HL-60/S4 treated with phorbol 12-myristate 13-acetate at 8.2 ng/mL for 4 days and 3 days (cell line): ENCODE data around the gene CCDC106.

Experiments used
- in situ Hi-C: fragments of 300-500 bp; cut with MboI; formaldehyde crosslinking; loops from 2 replicates; pipeline ENCODE4 v1.15.0; 2022; ENCODE audit warnings: low sequenced_read_pairs

Gene CCDC106

DNA sequence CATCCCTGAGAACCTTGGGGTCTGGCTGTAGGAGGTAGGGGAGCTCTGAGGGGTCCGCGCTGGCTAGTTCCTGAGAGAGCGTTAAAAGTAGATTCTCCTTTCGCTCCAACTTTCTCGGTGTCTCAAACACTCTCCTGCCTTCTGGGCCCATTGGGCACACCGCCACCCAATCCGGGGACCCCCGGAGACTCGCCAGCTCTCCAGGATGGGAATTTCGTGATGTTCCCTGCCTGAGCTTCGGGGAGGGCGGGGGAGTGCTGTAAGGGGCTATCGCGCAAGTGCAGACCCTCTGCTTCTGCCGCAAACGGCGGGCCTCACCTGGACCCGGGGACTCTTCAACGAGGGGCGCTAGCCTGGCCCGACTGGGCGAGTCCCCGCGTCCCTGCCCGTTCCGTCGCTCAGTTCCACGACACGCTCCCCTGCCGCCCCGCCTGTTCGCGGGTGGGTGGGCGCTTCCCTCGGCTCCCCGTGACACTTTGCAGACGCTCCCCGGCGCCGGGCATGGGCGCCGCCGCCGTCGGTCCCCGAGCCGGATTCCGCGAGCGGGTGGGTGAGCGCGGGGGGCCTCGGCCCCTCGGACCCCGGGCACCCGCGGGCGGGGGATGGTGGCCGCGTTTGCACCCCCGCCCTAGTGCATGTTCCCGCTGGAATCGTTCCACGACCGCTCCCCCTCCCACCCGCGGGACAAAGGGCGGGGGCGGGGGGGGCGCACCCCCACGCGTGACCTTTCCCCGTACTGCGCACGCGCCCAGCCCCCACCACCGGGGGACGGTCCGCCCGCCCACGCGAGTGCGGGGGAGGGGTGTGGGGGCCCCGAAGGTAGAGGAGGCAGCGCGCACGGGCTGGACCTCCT, at the start of gene CCDC106:
Gene CCDC106, plus strand, starts transcription at position 481 of the 853 bp plus-strand sequence. CDS start 835 bp downstream, outside the sequence.
- in situ Hi-C loops = no loop called here

DNA sequence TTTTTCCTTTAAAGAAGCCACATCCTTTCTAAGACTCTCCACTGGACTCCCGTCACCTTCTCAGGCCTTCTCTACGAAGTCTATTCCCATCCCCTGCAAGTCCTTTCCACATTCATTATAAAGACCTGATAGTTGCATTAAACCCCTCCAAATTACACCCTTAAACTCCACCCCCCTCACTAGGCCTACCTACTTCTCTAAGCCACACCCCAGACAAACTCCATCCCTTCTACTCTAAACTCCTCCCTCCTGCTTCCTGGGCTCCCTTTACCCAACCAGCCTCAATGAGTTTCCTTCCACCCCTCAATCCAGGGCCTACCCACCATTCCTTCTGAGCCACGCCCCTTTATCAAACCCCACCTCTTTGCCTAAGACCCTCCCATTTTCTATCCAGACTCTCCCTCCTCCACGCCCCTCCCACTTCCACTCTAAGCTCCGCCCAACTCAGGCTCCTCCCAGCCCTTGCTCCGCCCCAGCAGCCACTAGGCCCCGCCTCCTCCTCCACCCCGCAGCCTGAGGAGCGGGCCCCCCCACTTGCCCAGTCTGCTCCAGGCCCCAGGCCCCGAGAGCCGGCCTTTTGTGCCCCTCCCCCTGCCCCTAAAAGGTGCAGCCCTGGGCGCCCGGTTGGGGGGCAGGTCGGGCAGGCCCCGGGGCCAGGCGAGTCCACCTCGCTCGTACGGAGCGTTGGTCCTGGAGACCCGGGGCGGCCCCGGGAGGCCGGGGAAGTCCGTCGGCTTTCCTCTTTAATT, 49.1 kb upstream of the CCDC106 start:
- in situ Hi-C loops = no loop called here

DNA sequence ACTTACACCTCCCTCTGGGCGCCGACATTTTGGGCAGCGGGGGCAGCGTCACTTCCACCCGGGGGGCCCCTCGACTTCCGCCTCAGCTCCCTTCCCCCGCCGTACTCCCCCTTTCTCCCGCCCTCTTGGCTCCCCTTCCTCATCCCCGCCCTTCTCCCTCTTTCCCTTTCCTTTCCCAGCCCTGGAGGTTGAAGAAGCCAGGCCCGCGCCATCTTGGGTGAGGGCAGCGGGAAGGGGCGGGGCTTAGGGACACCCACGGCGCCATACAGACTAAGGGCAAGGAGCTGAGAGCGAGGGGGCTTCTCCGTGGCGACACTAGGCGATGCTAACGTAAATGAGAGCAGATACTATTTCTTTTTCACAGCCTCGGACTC, 48.6 kb upstream of the CCDC106 start, which contains the start of gene FIZ1:
Gene FIZ1, minus strand, starts transcription at position 50 of the 374 bp plus-strand sequence. CDS start 1,652 bp downstream, outside the sequence.
- in situ Hi-C loops = no loop called here

DNA sequence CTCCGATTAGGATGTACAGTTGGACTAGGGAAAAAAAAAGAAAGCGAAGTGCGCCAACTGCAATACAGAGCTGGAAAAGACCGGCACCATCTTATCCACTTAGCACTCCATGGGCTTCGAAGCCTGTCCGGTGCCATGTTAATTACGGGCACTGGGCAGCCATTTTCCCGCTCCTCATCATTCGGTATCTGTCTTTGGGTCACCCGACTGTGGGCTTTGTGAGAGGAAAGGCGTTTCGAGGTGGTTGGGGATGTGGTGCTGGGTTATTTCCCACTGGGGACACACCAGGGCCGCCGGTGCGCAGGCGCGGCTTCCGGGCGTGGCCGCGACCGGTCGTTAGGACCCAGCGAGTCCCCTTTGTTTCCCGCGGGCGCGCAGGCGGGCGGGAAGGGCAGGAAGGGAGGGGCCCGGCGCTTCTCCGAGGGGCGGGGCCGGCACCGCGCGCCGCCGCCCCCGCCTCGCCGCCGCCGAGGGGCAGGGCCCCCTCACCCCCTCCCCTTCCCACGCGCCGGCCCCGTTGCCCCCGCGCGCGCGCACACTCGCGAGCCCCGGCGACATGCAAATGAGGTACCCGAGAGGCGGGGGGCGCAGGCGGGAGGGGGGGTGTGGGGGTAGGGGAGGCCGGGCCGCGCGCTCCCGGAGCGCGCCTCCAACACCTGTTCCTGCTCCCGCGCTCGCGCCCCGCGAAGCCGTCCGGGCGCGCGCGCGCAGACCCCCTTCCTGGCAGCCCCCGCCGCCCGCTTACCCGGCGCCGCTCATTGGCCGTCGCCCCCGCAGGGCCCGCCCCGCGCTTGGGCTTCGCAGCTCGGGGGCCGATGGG, 48.0 kb upstream of the CCDC106 start, which contains the start of gene ZNF524:
Gene ZNF524, plus strand, starts transcription at position 447 of the 820 bp plus-strand sequence. CDS start 1,825 bp downstream, outside the sequence.
- in situ Hi-C loops = no loop called here

DNA sequence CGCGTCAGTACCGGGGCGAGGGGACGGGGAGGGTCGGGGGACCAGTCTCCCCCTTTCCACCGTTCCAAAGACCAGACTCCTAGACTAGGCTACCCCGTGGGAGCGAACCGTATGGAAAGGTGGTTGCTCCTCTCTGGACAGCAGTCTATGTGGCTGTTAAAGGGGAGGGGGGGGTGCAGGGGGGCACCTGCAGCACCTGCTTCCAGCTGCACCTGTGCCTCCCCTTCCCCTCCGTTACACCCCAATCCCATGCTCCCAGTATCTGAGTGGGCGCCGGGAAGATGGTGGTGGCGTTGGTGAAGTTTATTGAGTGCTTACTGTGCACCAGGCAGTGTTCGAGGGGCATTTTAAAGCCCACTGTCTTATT, 47.4 kb upstream of the CCDC106 start:
- in situ Hi-C loops = no loop called here

DNA sequence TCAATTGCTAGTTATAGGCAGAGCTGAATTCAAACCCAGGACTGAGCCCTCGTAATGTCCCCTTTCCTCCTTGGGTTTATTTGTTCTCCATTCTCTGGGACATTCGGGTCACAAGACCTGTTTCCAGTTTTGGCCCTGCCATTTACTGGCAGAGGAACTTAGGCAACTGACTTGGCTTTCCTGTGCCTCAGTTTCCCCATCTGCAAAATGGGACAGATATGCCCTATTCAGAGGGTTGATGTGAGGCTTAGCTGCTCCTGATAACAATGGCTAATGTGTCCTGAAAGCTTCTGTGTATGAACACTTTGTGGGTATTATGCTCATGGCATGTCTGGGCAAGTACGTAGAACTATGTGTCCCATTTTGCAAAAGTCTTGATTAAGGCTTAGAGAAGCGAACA, 46.9 kb upstream of the CCDC106 start:
- in situ Hi-C loops = no loop called here

DNA sequence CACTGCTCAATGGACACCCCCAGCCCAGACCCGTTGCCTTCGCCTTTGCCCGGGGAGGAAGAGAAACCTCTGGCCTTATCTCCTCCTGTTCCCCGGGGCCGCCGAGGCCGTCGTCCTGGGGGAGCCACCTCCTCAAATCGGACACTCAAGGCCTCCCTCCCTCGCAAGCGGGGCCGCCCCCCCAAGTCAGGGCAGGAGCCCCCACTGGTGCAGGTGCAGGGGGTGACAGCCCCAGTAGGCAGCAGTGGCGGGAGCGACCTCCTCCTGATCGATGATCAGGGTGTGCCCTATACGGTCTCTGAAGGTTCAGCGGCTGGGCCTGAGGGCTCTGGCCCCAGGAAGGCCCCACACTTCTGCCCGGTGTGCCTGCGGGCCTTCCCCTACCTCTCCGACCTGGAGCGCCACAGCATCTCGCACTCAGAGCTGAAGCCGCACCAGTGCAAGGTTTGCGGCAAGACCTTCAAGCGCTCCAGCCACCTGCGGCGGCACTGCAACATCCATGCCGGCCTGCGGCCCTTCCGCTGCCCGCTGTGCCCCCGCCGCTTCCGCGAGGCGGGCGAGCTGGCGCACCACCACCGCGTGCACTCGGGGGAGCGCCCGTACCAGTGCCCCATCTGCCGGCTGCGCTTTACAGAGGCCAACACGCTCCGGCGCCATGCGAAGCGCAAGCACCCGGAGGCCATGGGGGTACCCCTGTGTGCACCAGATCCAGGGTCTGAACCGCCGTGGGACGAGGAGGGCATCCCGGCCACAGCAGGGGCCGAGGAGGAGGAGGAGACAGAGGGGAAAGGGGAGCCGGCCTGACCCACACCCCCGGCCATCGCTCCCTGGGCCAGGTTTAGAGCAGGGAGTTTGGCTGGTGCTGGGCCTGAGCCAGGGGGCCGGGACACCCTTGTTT, 45.7 kb upstream of the CCDC106 start:
- in situ Hi-C loops = no loop called here

DNA sequence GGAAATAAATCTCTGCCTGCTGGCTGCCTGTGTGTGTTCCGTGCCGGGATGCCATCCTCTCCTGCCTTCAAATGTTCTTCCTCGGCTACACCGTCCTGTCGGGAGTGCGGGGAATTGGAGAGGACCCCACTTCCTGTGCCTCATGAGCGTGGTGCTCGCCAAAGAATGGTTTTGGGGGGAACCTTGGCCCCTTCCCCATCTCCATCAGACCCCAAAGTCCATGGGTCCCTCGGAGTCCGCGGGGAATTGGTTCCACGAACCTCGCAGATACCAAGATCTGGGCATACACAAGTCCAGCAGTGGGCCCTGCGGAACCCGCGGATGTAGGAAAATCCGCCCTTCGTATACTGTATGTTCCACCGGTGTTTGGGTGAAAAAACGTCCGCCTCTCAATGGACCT, 44.9 kb upstream of the CCDC106 start:
- in situ Hi-C loops = no loop called here

DNA sequence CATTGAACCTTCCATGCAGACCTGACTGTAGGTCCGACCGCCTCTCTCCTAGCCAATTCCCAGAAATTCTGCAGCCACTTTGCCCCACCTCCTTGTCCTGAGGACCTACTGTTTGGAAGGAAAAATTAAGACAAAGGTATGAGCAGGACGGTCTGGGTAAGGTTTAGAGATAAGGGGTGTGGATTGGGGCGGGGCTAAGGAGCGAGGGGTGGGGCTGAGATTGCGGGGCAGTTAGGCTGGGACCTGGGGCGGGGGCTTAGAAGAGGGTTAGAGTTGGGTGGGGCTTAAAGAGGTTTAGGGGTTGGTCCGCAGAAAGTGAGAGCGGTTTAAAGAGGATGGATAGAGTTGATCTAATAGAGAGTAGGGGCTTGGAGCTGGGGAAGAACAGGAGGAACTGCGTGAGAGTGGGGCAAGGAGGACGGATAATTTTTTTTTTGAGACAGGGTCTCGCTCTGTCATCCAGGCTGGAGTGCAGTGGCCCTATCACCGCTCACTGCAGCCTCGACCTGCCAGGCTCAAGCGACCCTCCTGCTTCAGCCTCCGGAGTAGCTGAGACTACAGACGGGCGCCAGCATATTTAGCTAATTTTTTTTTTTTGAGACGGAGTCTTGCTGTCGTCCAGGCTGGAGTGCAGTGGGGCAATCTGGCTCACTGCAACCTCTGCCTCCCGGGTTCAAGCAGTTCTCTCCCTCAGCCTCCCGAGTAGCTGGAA, 44.3 kb upstream of the CCDC106 start:
- in situ Hi-C loops = no loop called here

DNA sequence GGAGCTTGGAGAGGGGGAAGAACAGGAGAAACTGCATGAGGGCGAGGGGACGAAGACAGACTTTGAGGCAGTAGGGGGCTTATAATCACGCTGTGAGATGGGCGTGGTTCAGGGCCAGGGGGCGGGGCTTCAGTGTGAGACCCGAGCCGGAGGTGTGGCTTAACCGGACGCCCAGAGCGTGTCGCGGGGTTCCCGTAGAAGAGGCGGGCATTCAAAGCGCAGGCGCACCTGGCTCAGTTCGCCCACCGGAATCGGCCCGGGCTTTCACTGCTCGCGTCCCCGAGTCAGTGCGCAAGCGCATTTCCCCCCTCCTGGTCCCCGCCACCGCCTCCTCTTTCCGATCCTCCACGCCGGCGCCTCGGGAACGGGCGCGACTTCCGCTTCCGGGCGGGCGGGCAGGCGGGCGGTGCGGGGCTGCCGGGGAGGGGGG, 42.8 kb upstream of the CCDC106 start:
- in situ Hi-C loops = no loop called here

DNA sequence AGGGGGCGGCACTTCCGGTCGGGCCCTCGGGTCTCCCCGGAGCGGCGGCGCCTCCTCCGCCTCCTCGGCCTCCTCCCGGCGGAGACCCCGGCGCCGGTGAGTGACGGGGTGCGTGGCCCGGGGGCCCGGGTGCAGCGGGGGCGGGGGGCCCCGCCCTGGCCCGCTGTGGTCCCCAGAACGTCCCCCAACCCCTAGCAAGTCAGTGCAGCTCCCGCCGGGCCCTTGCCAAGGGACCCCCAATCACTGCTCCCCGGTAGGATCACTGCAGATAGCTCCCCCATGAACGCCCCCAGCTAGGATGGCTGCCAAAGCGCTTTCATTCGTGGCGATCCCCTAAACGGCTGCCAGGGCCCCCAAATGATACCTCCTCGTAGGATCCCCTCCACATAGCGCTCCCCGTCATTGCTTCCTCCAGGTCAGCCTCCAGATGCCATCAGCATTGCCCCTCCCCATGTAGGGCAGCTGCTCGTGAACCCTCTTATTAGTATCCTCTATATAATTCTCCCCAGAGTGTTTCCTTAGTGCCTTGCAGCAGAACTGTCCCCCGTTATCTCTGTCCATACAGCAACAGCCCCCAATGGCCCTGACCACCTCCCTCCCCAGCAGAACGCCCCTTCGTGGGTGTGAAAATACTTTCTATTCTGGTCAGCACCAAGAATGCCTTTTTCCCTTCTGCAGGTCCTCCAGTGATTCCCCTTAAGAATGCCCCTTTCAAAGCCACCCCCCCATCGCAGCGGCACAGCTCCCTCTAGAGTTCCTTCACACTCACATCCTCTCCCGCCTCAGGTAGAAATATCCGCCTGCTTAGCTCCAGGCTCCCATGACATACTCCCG, 42.2 kb upstream of the CCDC106 start, which contains the start of gene ZNF865:
Gene ZNF865, plus strand, starts transcription at position 11 of the 834 bp plus-strand sequence. CDS start 7,972 bp downstream, outside the sequence.
- in situ Hi-C loops = no loop called here

DNA sequence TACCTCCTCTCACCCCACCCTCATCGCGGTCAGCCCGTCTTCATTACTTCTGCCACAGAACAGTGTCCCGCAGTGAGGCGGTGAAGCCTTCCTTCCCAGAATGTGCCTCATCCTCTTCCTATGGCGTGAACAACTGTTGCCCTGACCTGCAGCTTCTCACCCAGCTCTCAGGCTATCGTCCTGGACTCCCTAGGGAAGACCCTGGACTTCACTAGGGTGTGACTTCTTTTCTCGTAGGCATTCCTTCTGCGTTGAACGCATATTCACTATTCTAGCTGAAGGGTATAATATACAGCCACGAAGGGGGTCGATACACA, 41.6 kb upstream of the CCDC106 start:
- in situ Hi-C loops = no loop called here

DNA sequence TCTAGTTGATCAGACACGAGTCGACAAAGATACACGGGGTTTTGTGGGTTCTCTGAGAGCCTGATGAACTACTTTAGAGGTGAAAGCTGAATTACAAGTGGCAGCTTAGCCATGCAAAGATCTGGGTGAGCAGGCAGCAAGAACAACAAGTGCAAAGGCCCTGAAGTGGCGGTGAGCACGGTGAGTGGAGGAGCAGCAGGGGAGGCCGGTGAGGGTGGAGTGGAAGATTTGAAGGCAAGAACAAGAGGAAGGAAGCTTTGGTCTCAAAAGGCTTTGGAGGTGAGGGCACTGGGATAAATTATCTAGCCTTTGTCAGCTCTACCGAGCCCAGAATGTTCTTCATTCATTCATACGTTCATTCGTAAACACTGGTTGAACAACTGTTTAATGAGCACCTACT, 41.2 kb upstream of the CCDC106 start:
- in situ Hi-C loops = no loop called here

DNA sequence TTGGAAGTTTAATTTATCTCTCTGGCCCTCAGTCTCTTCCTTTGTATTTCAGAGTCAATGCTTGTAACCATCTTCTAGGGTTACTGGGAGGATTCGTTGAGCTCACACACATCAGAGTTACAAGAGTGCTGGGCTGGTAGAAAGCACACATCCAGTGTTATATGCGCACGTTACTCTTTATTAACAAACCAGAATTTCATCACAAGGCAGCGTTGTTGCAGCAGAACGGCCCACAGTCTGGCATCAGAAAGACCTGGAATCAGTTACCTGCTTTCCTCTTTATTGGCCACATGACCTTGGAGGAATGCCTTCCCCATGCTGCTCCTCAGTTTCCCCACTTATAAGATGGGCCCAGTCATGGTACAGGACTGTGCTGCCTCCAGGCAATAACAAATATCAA, 38.7 kb upstream of the CCDC106 start:
- in situ Hi-C loops = no loop called here

DNA sequence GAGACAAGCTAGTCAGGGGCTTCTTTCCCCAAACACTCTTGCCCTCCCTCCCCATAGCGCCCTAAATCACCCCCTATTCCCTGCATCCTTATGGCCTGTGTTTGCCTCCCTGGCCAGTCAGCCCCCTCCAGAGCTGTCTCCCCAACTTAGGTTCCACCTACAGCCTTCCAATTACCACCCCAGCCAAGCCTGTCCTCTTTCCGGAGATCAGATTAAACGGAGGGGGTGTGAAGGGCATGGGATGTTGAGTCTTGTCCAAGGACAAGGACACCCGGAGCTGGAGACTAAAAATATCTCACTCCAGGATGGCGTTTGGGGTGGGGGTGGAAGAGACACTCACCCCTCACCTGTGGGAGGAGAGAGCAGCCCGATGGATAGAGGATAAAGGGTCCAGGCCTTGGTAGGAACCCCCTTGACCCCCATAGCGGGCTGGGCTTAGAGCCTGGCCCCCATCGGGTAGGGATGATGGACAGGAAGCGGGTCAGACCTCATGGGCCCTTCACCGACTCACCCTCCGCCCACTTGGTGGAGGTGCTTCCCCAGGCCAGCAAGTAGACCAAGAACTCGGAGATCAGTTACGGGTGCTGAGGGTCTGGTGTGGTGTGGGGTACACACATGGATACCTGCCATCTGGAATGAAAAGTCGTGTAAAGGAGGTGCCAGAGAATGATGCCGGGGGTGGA, 36.6 kb upstream of the CCDC106 start:
- in situ Hi-C loops = no loop called here

DNA sequence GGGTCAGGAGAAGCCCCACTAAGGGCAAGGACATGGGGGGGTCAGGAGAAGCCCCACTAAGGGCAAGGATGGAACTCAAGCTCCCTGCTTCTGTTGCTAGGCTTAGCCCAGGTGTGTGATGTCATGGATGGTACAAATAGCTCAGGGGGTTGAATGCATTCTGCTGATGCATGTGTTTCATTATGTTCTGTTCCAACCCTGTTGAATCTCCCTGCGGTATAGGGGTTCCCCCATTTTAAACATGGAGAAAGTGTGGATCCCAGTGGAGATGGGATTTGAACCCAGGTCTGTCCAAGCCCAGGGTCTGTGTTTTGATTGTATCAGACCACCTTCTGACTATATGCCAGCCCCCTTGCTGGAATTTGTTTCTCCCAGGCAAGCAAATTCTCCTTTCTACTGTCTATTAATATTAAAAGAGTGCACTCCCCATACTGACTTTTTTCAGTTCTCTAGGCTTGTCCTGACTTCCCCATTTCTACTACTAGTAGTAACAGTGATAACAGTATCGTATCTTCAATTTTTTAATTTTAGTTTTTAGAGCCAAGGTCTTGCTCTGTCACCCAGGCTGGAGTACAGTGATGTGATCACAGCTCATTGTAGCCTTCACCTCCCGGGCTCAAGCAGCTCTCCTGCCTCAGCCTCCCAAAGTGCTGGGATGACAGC, 35.9 kb upstream of the CCDC106 start:
- in situ Hi-C loops = no loop called here

DNA sequence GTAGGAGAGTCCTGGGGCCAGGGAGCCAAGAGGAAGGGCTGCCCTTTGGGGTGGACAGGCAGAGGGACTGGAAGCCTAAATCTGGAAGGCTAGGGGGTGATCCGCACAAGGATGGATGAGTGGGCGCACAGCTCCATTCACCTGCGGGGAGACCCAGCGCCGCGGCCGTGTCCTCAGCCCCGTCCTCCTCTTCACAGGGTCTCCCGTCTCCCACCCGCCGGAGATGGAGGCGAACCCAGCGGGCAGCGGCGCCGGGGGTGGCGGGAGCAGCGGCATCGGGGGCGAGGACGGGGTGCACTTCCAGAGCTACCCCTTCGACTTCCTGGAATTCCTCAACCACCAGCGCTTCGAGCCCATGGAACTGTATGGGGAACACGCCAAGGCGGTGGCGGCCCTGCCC, 34.6 kb upstream of the CCDC106 start:
- in situ Hi-C loops = no loop called here
